GM19328 (cell line): ENCODE results near the gene EIF4EBP2.

Experiments
- ATAC-seq: cut with Tn5 transposase; IDR thresholded peaks from one replicate; pipeline ENCODE4 v1.9.1; 2021; ENCODE audit warnings: mild to moderate bottlenecking, moderate library complexity; ENCODE audit not compliant: unreplicated experiment

EIF4EBP2 gene

DNA sequence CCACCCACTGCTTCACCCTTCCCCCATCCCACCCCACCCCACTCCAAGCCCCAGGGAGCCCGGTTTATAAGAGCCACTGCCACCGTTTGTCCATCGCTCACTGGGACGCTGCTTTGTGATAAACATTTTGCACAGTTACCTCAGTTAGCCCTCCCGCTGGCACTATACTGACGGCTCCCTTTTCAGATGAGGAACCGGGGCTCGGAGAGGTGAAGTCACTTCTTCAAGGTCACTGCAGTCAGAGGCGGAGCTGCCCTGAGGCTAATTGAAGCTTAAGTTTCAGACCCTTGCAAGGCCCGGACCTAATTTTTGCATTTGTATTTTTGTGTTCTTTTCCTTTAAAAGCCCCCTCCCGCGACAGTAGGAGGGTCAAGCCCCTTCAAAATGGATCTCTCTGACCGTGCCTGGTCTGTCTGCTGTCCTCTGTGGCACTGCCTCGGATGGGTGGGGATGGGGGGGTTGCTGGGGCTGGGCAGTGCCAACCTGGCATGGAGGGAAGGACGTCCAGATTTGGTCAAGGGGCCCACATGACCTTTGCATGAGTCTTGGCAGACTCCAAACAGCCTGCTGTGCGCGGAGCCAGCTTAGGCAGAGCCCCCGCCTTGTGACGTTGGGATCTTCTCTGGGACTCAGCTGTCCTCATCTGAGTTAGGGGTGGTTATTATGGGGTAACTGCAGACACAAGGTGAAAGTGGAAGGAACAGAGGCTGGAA lies 55.3 kb downstream of the EIF4EBP2 start:
- ATAC-seq, result no peak

DNA sequence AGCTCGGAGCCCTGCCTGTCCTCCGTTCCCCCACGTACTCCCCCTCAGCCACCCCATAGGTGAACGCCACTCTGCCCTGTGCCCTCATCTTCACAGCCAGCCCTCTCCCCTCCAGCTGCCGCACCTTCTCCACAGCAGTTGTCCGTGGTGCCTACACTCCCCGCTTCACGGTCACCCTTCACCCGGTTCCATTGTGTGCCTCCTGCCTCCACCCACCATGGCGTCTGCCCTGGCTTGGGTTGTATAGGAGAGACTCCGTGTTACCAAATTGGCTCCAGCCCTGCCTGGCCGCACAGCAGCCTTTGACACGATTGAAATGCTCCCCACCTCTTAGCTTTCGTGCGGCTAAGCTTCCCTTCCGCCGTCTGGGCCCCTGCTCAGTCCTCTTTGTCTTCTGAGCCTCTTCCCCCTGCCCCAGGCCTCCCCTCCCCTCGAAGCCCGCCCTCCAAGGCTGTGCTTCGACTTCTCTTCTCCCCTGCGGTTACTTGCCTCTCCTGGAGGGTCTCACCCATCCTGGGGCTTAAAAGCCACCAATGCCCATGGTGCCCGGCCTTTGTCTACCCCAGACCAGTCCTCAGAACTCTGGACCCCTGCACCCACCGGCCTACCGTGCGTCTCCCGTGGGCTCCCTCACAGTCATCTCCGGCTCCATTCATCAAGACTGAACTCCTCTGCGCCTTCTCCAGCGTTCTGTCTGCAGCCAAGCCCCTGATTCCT lies 56.0 kb downstream of the EIF4EBP2 start:
- no peak for ATAC-seq

- ATAC-seq, result no peak
These were observed 57.7 kb downstream of the EIF4EBP2 start for GRCh38 chr10:70461397-70462348.

- no peak for ATAC-seq
These were observed 58.5 kb downstream of the EIF4EBP2 start for GRCh38 chr10:70462349-70462984.

- ATAC-seq, result no peak
These were observed 61.3 kb downstream of the EIF4EBP2 start for GRCh38 chr10:70465278-70465677.

DNA sequence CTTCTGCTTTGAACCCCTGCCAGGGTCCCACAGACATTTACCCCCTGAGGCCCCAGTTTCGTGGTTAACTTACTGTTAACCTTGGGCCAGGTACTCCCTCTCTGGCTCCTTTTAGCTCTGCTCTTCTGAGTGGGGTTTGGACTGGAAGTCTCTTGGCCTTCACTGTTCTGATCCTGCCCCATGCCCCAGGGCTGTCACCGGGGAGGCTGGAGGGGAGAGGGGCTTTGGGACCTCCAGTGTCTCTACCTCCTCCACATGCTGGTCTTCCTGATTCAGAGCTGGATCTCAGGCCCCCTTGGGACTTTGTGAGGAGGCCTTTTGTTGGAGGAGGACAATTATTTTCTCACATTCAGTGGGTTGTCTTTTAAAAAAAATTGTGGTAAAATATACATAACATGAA lies 61.9 kb downstream of the EIF4EBP2 start:
- ATAC-seq, result no peak

- ATAC-seq, result no peak
These were observed 63.0 kb downstream of the EIF4EBP2 start for GRCh38 chr10:70466951-70467350.

GRCh38 chr10:70472799-70473454 lies 69.0 kb downstream of the EIF4EBP2 start:
- ATAC-seq, result no peak

DNA sequence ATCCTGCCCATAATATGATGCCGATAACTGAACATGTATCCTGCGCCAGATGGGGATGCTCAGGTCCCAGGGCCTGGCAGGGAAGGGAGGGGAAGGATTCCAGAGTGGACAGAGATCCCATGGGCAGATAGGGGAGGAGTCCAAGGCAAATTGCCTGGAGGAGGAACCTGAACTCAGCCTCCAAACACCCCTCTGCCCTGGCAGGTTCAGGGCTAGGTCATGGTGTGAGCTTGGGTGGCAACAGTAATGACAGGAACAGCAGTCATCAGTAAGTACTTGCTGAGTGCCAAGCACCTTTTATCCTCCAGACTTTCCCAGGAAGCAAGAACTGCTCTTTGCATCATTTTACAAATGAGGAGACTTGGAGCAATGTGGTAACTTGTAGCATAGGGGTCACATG lies 70.8 kb downstream of the EIF4EBP2 start:
- ATAC-seq, result no peak

- ATAC-seq, result no peak
These were observed 71.7 kb downstream of the EIF4EBP2 start for GRCh38 chr10:70475661-70476060.

- ATAC-seq, result no peak
These were observed 72.5 kb downstream of the EIF4EBP2 start for GRCh38 chr10:70476249-70477035.

GRCh38 chr10:70477661-70478162 lies 73.8 kb downstream of the EIF4EBP2 start:
- no peak for ATAC-seq
